GM19324 (cell line): ENCODE results near the gene CCIN.

ENCODE experiments used
- ATAC-seq: cut with Tn5 transposase; IDR thresholded peaks from one replicate; pipeline ENCODE4 v1.9.1; 2021; ENCODE audit warnings: mild to moderate bottlenecking, moderate library complexity; ENCODE audit not compliant: unreplicated experiment, low FRiP score

The CCIN gene

GRCh38 chr9:36218411-36218901 is 49.3 kb downstream of the CCIN start:
- no peak for ATAC-seq
